Common myeloid progenitor, CD34-positive (primary cell): Measurements from ENCODE around the gene GIMAP2.
A peak's percentile ranks its signal among the peaks of the same experiment; 100 is the strongest.
"Not testable (repeated sequence)": the region's sequence is repeated elsewhere in the genome, so short reads cannot be mapped to it uniquely, and the experiment has no call there.

ENCODE experiments used
- CTCF ChIA-PET: fragments of 350-600 bp; sonication (Branson Sonifier 250); formaldehyde crosslinking; loops from one replicate; lab custom pipeline; 2021; ENCODE audit warnings: antibody characterized with exemption; lab: Charles Lee
- POLR2A ChIA-PET: fragments of 350-600 bp; sonication (Branson Sonifier 250); formaldehyde crosslinking; loops from one replicate; lab custom pipeline; 2021; ENCODE audit warnings: antibody characterized with exemption; lab: Charles Lee
- DNase-seq, 3 donors: peaks; one replicate each; pipeline versions ENCODE4 v3.0.0 to v3.0.0-alpha.2; 2013
- H3K27ac ChIP-seq, 2 experiments: 1 replicate in 1 of 2; 2 replicates in 1 of 2; pipeline ENCODE4 v1.7.0; 2013; ENCODE audit warnings: inconsistent platforms in 2 of 2, low read length in 2 of 2, mild to moderate bottlenecking in 2 of 2, low read depth in 1 of 2, moderate library complexity in 1 of 2; ENCODE audit not compliant: severe bottlenecking in 2 of 2, insufficient read depth in 1 of 2, poor library complexity in 1 of 2
- H3K27me3 ChIP-seq, 5 experiments: replicated peaks in 2 of 5; 1 replicate in 3 of 5; 2 replicates in 2 of 5; pipeline versions ENCODE4 v1.6.1 to v1.7.0; 2013; ENCODE audit warnings: low read length in 4 of 5, mild to moderate bottlenecking in 2 of 5, moderate library complexity in 2 of 5, inconsistent platforms in 1 of 5; ENCODE audit not compliant: insufficient read depth in 5 of 5, control insufficient read depth in 4 of 5
- H3K36me3 ChIP-seq, 4 experiments: 1 replicate in 2 of 4; 2 replicates in 2 of 4; pipeline versions ENCODE4 v1.6.1 to v1.7.0; 2013; ENCODE audit warnings: low read length in 3 of 4, control low read depth in 1 of 4, mild to moderate bottlenecking in 1 of 4; ENCODE audit not compliant: control insufficient read depth in 4 of 4, insufficient read depth in 4 of 4
- H3K4me1 ChIP-seq, 4 experiments: 1 replicate in 3 of 4; 2 replicates in 1 of 4; pipeline versions ENCODE4 v1.6.1 to v1.7.1; 2013; ENCODE audit warnings: low read length in 3 of 4, mild to moderate bottlenecking in 3 of 4, control low read depth in 1 of 4, inconsistent platforms in 1 of 4, moderate library complexity in 1 of 4; ENCODE audit not compliant: control insufficient read depth in 4 of 4, insufficient read depth in 4 of 4; ENCODE audit errors: control extremely low read depth in 1 of 4
- H3K4me3 ChIP-seq, 7 experiments: 1 replicate in 4 of 7; 2 replicates in 3 of 7; pipeline versions ENCODE4 v1.5.1 to v1.7.0; 2013; ENCODE audit warnings: mild to moderate bottlenecking in 7 of 7, low read length in 6 of 7, moderate library complexity in 6 of 7, inconsistent platforms in 2 of 7, low read depth in 2 of 7, control low read depth in 1 of 7; ENCODE audit not compliant: insufficient read depth in 4 of 7, control insufficient read depth in 1 of 7; ENCODE audit errors: extremely low read depth in 1 of 7
- H3K9me3 ChIP-seq, 5 experiments: 1 replicate in 4 of 5; 2 replicates in 1 of 5; pipeline versions ENCODE4 v1.6.1 to v1.7.1; 2013; ENCODE audit warnings: low read length in 4 of 5, mild to moderate bottlenecking in 2 of 5, inconsistent platforms in 1 of 5, low read depth in 1 of 5, moderate library complexity in 1 of 5; ENCODE audit not compliant: control insufficient read depth in 4 of 5, insufficient read depth in 2 of 5; ENCODE audit errors: control extremely low read depth in 1 of 5
- WGBS: methylation state at CpG from one replicate; pipeline ENCODE4 v1.1.5; 2013; ENCODE audit not compliant: insufficient coverage; 5-methylcytosine and 5-hydroxymethylcytosine counted together

Gene GIMAP2

GRCh38 chr7:150654692-150655091, 30.8 kb upstream of the GIMAP2 start:
- no peaks in the 10 kb centered on the region for H3K4me1 ChIP-seq
- ChIA-PET POLR2A (no interaction called here), CTCF (no interaction called here)
- H3K9me3 ChIP-seq, result peaks cover 0 to 12% (median 5%) of the 10 kb centered on the region in 5 experiments
- H3K36me3 ChIP-seq, result no peaks in the 10 kb centered on the region
- no peak overlapping the region for H3K4me3 ChIP-seq
- WGBS, result 100% methylated on average over 1 of the region's 2 CpGs
- DNase-seq, result no peak
- H3K27me3 ChIP-seq, result no peaks in the 10 kb centered on the region
- H3K27ac ChIP-seq, result no peak overlapping the region

GRCh38 chr7:150656047-150656446, 29.5 kb upstream of the GIMAP2 start:
- WGBS, result 93% methylated on average over 3 of the region's 5 CpGs
- ChIA-PET CTCF (no interaction called here), POLR2A (no interaction called here)
- no peak overlapping the region for H3K27ac ChIP-seq
- H3K4me1 ChIP-seq, result peaks cover 0 to 2% (median 0%) of the 10 kb centered on the region in 4 experiments
- H3K9me3 ChIP-seq, result peaks cover 0 to 12% (median 5%) of the 10 kb centered on the region in 5 experiments
- DNase-seq, result no peak
- no peak overlapping the region for H3K4me3 ChIP-seq
- H3K27me3 ChIP-seq, result no peaks in the 10 kb centered on the region
- H3K36me3 ChIP-seq, result no peaks in the 10 kb centered on the region

- H3K4me1 ChIP-seq, result peaks cover 2 to 6% (median 5%) of the 10 kb centered on the region in 4 experiments
- H3K4me3 ChIP-seq, result peak overlapping the region in 1 of 7 experiments; percentile 15
- peaks cover 0 to 12% (median 5%) of the 10 kb centered on the region in 5 experiments for H3K9me3 ChIP-seq
- no peaks in the 10 kb centered on the region for H3K27me3 ChIP-seq
- 100% methylated on average over 2 of the region's 3 CpGs for WGBS
- H3K36me3 ChIP-seq, result no peaks in the 10 kb centered on the region
- ChIA-PET CTCF (no interaction called here), POLR2A (no interaction called here)
- no peak overlapping the region for H3K27ac ChIP-seq
- DNase-seq, result no peak
Measured at GRCh38 chr7:150657526-150657925, 28.0 kb upstream of the GIMAP2 start.

- no peak overlapping the region for H3K4me3 ChIP-seq
- ChIA-PET CTCF (no interaction called here), POLR2A (no interaction called here)
- peaks cover 0 to 12% (median 5%) of the 10 kb centered on the region in 5 experiments for H3K9me3 ChIP-seq
- peaks cover 17 to 41% (median 36%) of the 10 kb centered on the region in 4 experiments for H3K4me1 ChIP-seq
- no peak for DNase-seq
- no peak overlapping the region for H3K27ac ChIP-seq
- 96% methylated on average over 4 of the region's 4 CpGs for whole genome bisulfite sequencing
- H3K27me3 ChIP-seq, result no peaks in the 10 kb centered on the region
- H3K36me3 ChIP-seq, result no peaks in the 10 kb centered on the region
Measured at GRCh38 chr7:150660939-150661613, 24.4 kb upstream of the GIMAP2 start.

DNA sequence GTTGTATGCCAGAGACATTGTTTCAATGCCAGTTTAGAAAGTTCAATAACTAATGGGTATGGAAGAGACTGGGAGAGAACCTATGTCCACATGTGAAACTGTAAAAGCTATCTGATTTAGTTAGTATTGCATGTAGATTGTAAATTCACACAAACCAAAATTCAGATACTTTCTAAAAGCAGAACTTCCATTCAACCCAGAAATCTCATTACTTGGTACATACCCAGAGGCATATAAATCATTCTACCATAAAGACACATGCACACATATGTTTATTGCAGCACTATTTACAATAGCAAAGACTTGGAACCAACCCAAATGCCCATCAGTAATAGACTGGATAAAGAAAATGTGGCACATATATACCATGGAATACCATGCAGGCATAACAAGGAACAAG, 22.7 kb upstream of the GIMAP2 start:
- H3K27ac ChIP-seq, H3K36me3 ChIP-seq, H3K4me3 ChIP-seq, POLR2A ChIA-PET, H3K9me3 ChIP-seq, H3K27me3 ChIP-seq, CTCF ChIA-PET: not testable (repeated sequence)
- peaks cover 18 to 57% (median 49%) of the 10 kb centered on the region in 4 experiments for H3K4me1 ChIP-seq
- peak in 2 of 3 donors; percentile 51 to 58 for DNase-seq

- 68% methylated on average over 3 of the region's 4 CpGs for WGBS
- CTCF ChIA-PET, result no interaction called here
Measured at GRCh38 chr7:150663802-150664494, 21.6 kb upstream of the GIMAP2 start.

More at GRCh38 chr7:150663802-150664494, 21.6 kb upstream of the GIMAP2 start:
- Histone ChIP-seq H3K4me3 (peak overlapping the region in 1 of 7 experiments; percentile 46), H3K4me1 (peaks cover 18 to 64% (median 57%) of the 10 kb centered on the region in 4 experiments), H3K36me3 (no peaks in the 10 kb centered on the region), H3K27me3 (no peaks in the 10 kb centered on the region), H3K9me3 (peaks cover 0 to under 1% (median 0%) of the 10 kb centered on the region in 5 experiments), H3K27ac (no peak overlapping the region)
- DNase-seq, result peak in 2 of 3 donors; percentile 49 to 67
- POLR2A ChIA-PET, result interaction anchor here (0.5 kb wide), 1 partner anchor 338 kb away, joined by 5 read pairs; no protein-coding TSS in a partner anchor
